HepG2 (cell line): ENCODE data around the gene MBD5. TPM values are rescaled to one million over a fixed set of nuclear protein-coding genes. Genes with fewer than 3 reads are reported as not detected.

Source experiments
- ATAC-seq: fragments of 200-7000 bp; cut with Tn5 transposase; 3 replicates; pipeline ENCODE4 v1.9.1; 2020; ENCODE audit warnings: mild to moderate bottlenecking, moderate library complexity
- BruUV-seq: library from RNA; stranded (reverse); fragments of 400-500 nt; replicated peaks from 2 replicates; lab custom pipeline; 2021; lab: Mats Ljungman, UMichigan
- CTCF ChIA-PET: fragments of 300-600 bp; formaldehyde crosslinking; extraction: SDS; loops from one replicate; lab custom pipeline; 2021; ENCODE audit warnings: low total read pairs, inconsistent platforms, low intra/inter-chr PET ratio; lab: Yijun Ruan, JAX
- POLR2A ChIA-PET: fragments of 350-600 bp; sonication (Branson Sonifier 250); formaldehyde crosslinking; loops from one replicate; lab custom pipeline; 2020; ENCODE audit warnings: antibody characterized with exemption, inconsistent platforms; lab: Yijun Ruan, JAX
- DNase-seq: peaks from one replicate; pipeline ENCODE4 v3.0.0-alpha.2; 2015; ENCODE audit warnings: low spot score
- FAIRE-seq: peaks from 3 replicates; lab custom pipeline; 2011; peaks lifted over from hg19 to GRCh38; lab: Jason Lieb, UNC
- H2AFZ ChIP-seq: one replicate; pipeline ENCODE4 v1.6.1; 2011; ENCODE audit warnings: low read length, inconsistent platforms
- H3K27ac ChIP-seq: fragments of 300-600 bp; 3 replicates; pipeline ENCODE4 v1.8.0; 2011; ENCODE audit warnings: mixed run types, mild to moderate bottlenecking, mixed read lengths, low read length, inconsistent platforms; ENCODE audit not compliant: insufficient read depth; ENCODE audit errors: extremely low read length
- H3K27me3 ChIP-seq, 2 experiments: fragments of 200-600 bp in 1 of 2; 2 replicates in 1 of 2; 3 replicates in 1 of 2; pipeline versions ENCODE4 v1.6.0 to v1.8.0; 2011; ENCODE audit warnings: low read length in 2 of 2, mild to moderate bottlenecking in 2 of 2, moderate library complexity in 2 of 2, inconsistent platforms in 1 of 2; ENCODE audit not compliant: insufficient read depth in 2 of 2, control insufficient read depth in 1 of 2
- H3K36me3 ChIP-seq, 2 experiments: fragments of 200-600 bp in 1 of 2; replicated peaks in 1 of 2; 2 replicates in 1 of 2; 3 replicates in 1 of 2; pipeline versions ENCODE4 v1.5.1 to v1.8.0; 2011; ENCODE audit warnings: low read length in 2 of 2, inconsistent platforms in 1 of 2; ENCODE audit not compliant: insufficient read depth in 2 of 2, control insufficient read depth in 1 of 2
- H3K4me1 ChIP-seq: 2 replicates; pipeline ENCODE4 v1.5.1; 2012; ENCODE audit warnings: low read length, inconsistent platforms; ENCODE audit not compliant: insufficient read depth
- H3K4me2 ChIP-seq: 2 replicates; pipeline ENCODE4 v1.6.0; 2011; ENCODE audit warnings: low read depth, low read length, inconsistent platforms
- H3K4me3 ChIP-seq, 3 experiments: fragments of 200-600 bp in 1 of 3; sonication (generic), shearing (Covaris generic) in 1 of 3; replicated peaks in 1 of 3; 2 replicates each; pipeline ENCODE4 v1.5.1; 2011 to 2016; ENCODE audit warnings: low read length in 3 of 3, inconsistent platforms in 2 of 3, low read depth in 2 of 3, mild to moderate bottlenecking in 2 of 3, control low read depth in 1 of 3, mixed read lengths in 1 of 3; ENCODE audit not compliant: insufficient read depth in 1 of 3
- H3K79me2 ChIP-seq: one replicate; pipeline ENCODE4 v1.6.1; 2011; ENCODE audit warnings: low read length, inconsistent platforms; ENCODE audit not compliant: insufficient read depth
- H3K9ac ChIP-seq: 2 replicates; pipeline ENCODE4 v1.6.0; 2011; ENCODE audit warnings: mild to moderate bottlenecking, low read depth, low read length, inconsistent platforms; ENCODE audit not compliant: insufficient read depth
- H3K9me3 ChIP-seq: 2 replicates; pipeline ENCODE4 v1.5.1; 2012; ENCODE audit warnings: mild to moderate bottlenecking, low read length
- H4K20me1 ChIP-seq: 2 replicates; pipeline ENCODE4 v1.6.0; 2011; ENCODE audit warnings: inconsistent platforms, mild to moderate bottlenecking, low read length, moderate library complexity; ENCODE audit not compliant: insufficient read depth
- ARID2 ChIP-seq: sonication (generic); formaldehyde crosslinking; IDR thresholded peaks from 2 replicates; pipeline ENCODE4 v1.8.1; 2022; ENCODE audit warnings: mild to moderate bottlenecking, missing genetic modification reagents, borderline replicate concordance
- FOXO1 ChIP-seq: sonication (generic); formaldehyde crosslinking; IDR thresholded peaks from 2 replicates; pipeline ENCODE4 v1.4.0; 2020; ENCODE audit warnings: missing genetic modification reagents
- GTF3A ChIP-seq: sonication (generic); formaldehyde crosslinking; conservative IDR thresholded peaks from 2 replicates; pipeline ENCODE4 v1.4.0; 2020; ENCODE audit warnings: mild to moderate bottlenecking, missing genetic modification reagents
- LCORL ChIP-seq, 2 experiments: fragments of 450-650 bp in 1 of 2; sonication (generic) in 1 of 2; formaldehyde crosslinking in 1 of 2; IDR thresholded peaks; 2 replicates each; pipeline versions ENCODE4 v1.5.0 to v1.6.1; 2017 to 2020; ENCODE audit warnings: antibody characterized with exemption in 1 of 2, missing genetic modification reagents in 1 of 2
- MZF1 ChIP-seq: sonication (generic); formaldehyde crosslinking; IDR thresholded peaks from 2 replicates; pipeline ENCODE4 v1.8.1; 2023; ENCODE audit warnings: mild to moderate bottlenecking, missing genetic modification reagents, borderline replicate concordance
- NCOR1 ChIP-seq: fragments of 200-600 bp; sonication (generic); IDR thresholded peaks from 2 replicates; pipeline ENCODE4 v1.7.0; 2017; ENCODE audit warnings: antibody characterized with exemption, low read length, borderline replicate concordance
- RELA ChIP-seq: sonication (generic); formaldehyde crosslinking; IDR thresholded peaks from 2 replicates; pipeline ENCODE4 v1.4.0; 2020; ENCODE audit warnings: missing genetic modification reagents
- RFXANK ChIP-seq: IDR thresholded peaks from 2 replicates; pipeline ENCODE4 v1.6.1; 2016
- SETDB1 ChIP-seq: sonication (generic); formaldehyde crosslinking; IDR thresholded peaks from 2 replicates; pipeline ENCODE4 v1.5.1; 2020; ENCODE audit warnings: missing genetic modification reagents, mild to moderate bottlenecking, borderline replicate concordance
- SMARCC2 ChIP-seq: fragments of 450-650 bp; IDR thresholded peaks from 2 replicates; pipeline ENCODE4 v1.6.1; 2017; ENCODE audit warnings: antibody characterized with exemption, mild to moderate bottlenecking
- ZNF333 ChIP-seq: sonication (generic); formaldehyde crosslinking; IDR thresholded peaks from 2 replicates; pipeline ENCODE4 v1.4.0; 2020; ENCODE audit warnings: mild to moderate bottlenecking, missing genetic modification reagents, borderline replicate concordance
- ZNF616 ChIP-seq: sonication (generic); formaldehyde crosslinking; IDR thresholded peaks from 2 replicates; pipeline ENCODE4 v1.5.0; 2020; ENCODE audit warnings: low read depth, mild to moderate bottlenecking, missing genetic modification reagents
- in situ Hi-C: cut with HindIII; loops from 2 replicates; pipeline ENCODE4 v1.10.0; 2017; ENCODE audit warnings: low pct_unique_long_range_greater_than_20kb; ENCODE audit not compliant: extremely low pct_ligation_motif_present
- intact Hi-C: fragments of 100-400 bp; cut with micrococcal nuclease; formaldehyde crosslinking; loops from one replicate; pipeline ENCODE4 v1.10.0; 2022; ENCODE audit not compliant: unreplicated experiment
- polyA plus RNA-seq, 8 experiments: library from polyadenylated mRNA; depleted of rRNA in 3 of 8; stranded (reverse) in 7 of 8; unstranded in 1 of 8; fragments of >200 nt; fragmentation: Illumina TruSeq in 4 of 8; extraction: Trizol in 4 of 8; gene quantifications; 2 replicates each; pipeline versions ENCODE4 v1.2.1 to v1.2.3, GENCODE V29; 2011 to 2016; ENCODE audit warnings: low read depth in 4 of 8, missing spikeins in 1 of 8, mixed read lengths in 1 of 8; ENCODE audit not compliant: insufficient read depth in 1 of 8
- total RNA-seq, 5 experiments: library from RNA; depleted of rRNA; stranded (reverse); fragments of >200 nt; fragmentation: Illumina TruSeq; extraction: Trizol; gene quantifications; 2 replicates each; pipeline ENCODE4 v1.2.3, GENCODE V29; 2016; ENCODE audit warnings: low read depth in 1 of 5
- TF ChIP-seq, protein P1 (sequence below): sonication (generic); formaldehyde crosslinking; IDR thresholded peaks from 2 replicates; pipeline ENCODE4 v1.8.1; 2023; ENCODE audit warnings: mild to moderate bottlenecking, moderate library complexity, missing genetic modification reagents
- TF ChIP-seq, protein P2 (sequence below): sonication (generic); formaldehyde crosslinking; conservative IDR thresholded peaks from 2 replicates; pipeline ENCODE4 v1.8.0; 2022; ENCODE audit warnings: low read depth, missing genetic modification reagents
- TF ChIP-seq, protein P3 (sequence below): fragments of 450-650 bp; IDR thresholded peaks from 2 replicates; pipeline ENCODE4 v1.6.1; 2016
- TF ChIP-seq, protein P4 (sequence below): sonication (generic); formaldehyde crosslinking; IDR thresholded peaks from 2 replicates; pipeline ENCODE4 v1.8.0; 2022; ENCODE audit warnings: low read depth, missing genetic modification reagents

The MBD5 gene
- total and polyA plus RNA-seq, 2 of the 13 experiments (the other 11 are each of a cell fraction or from before 2014, with no cell fraction given): 13.5 to 26.4 TPM

DNA sequence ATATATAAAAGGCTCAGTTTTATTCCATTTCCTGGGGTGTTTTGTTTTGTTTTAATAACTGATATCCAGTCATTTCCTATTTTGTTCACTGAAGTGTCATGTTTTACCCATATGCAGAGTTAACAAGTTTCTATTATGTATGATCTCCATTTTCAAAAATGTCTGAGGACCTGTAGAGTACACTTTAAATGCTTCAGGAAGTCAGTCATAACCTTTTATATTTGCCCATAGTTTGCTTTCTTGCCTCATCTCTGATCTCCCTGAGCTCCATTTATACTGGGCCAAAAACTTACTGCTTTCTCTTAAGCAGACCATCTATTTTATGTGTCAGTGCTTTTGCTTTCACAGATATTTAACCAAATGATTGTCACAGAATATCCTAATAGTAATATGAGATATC, 278.7 kb downstream of the MBD5 start:
- no peaks in the 10 kb centered on the region for H4K20me1 ChIP-seq
- no peaks in the 10 kb centered on the region for H3K27me3 ChIP-seq
- POLR2A ChIA-PET: no interaction called here
- no peaks in the 10 kb centered on the region for H3K36me3 ChIP-seq
- H3K9me3 ChIP-seq: no peaks in the 10 kb centered on the region
- CTCF ChIA-PET: no interaction called here
- no peaks in the 10 kb centered on the region for H3K79me2 ChIP-seq
- FAIRE-seq (no peak), DNase-seq (no peak), ATAC-seq (no peak)
- no peak overlapping the region for H2AFZ ChIP-seq
- H3K27ac ChIP-seq: no peak overlapping the region
- TF ChIP-seq, protein P1, sequence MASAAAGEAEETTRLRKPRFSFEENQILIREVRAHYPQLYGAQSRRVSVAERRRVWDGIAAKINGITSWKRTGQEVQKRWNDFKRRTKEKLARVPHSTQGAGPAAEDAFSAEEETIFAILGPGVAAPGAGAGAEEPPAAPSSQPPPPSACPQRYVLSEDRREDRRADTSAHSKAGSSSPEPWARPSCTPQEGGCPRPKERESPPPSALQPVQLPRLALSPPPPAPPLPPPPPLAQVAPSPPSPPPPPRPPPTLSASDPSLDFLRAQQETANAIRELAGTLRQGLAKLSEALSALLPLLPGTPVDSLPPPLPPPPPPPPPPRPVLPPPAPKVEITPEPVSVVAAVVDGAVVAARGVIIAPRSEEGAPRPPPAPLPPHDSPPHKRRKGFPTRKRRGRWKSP (CRISPR knock-in tag): no peak
- TF ChIP-seq ZNF333 (CRISPR knock-in tag) (no peak), LCORL (IDR thresholded peaks at IDR 0.05) (no peak), LCORL (CRISPR knock-in tag; IDR thresholded peaks at IDR 0.05) (no peak), RFXANK (CRISPR knock-in tag) (no peak), GTF3A (no peak), NCOR1 (no peak), ARID2 (CRISPR knock-in tag) (no peak), ZNF616 (CRISPR knock-in tag) (no peak), RELA (CRISPR knock-in tag) (no peak), MZF1 (CRISPR knock-in tag) (no peak), FOXO1 (CRISPR knock-in tag) (no peak), SETDB1 (CRISPR knock-in tag) (no peak), SMARCC2 (no peak)
- TF ChIP-seq, protein P2, sequence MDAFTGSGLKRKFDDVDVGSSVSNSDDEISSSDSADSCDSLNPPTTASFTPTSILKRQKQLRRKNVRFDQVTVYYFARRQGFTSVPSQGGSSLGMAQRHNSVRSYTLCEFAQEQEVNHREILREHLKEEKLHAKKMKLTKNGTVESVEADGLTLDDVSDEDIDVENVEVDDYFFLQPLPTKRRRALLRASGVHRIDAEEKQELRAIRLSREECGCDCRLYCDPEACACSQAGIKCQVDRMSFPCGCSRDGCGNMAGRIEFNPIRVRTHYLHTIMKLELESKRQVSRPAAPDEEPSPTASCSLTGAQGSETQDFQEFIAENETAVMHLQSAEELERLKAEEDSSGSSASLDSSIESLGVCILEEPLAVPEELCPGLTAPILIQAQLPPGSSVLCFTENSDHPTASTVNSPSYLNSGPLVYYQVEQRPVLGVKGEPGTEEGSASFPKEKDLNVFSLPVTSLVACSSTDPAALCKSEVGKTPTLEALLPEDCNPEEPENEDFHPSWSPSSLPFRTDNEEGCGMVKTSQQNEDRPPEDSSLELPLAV (CRISPR knock-in tag): no peak
- TF ChIP-seq, protein P3, sequence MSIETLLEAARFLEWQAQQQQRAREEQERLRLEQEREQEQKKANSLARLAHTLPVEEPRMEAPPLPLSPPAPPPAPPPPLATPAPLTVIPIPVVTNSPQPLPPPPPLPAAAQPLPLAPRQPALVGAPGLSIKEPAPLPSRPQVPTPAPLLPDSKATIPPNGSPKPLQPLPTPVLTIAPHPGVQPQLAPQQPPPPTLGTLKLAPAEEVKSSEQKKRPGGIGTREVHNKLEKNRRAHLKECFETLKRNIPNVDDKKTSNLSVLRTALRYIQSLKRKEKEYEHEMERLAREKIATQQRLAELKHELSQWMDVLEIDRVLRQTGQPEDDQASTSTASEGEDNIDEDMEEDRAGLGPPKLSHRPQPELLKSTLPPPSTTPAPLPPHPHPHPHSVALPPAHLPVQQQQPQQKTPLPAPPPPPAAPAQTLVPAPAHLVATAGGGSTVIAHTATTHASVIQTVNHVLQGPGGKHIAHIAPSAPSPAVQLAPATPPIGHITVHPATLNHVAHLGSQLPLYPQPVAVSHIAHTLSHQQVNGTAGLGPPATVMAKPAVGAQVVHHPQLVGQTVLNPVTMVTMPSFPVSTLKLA: no peak
- TF ChIP-seq, protein P4, sequence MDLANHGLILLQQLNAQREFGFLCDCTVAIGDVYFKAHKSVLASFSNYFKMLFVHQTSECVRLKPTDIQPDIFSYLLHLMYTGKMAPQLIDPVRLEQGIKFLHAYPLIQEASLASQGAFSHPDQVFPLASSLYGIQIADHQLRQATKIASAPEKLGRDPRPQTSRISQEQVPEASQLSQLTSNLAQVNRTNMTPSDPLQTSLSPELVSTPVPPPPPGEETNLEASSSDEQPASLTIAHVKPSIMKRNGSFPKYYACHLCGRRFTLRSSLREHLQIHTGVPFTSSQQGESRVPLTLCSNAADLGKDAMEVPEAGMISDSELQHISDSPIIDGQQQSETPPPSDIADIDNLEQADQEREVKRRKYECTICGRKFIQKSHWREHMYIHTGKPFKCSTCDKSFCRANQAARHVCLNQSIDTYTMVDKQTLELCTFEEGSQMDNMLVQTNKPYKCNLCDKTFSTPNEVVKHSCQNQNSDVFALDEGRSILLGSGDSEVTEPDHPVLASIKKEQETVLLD (CRISPR knock-in tag): no peak
- no TSS peak for BruUV-seq
- H3K4me2 ChIP-seq: no peak overlapping the region
- in situ Hi-C loops (no loop called here), intact Hi-C loops (no loop called here)
- H3K9ac ChIP-seq: no peak overlapping the region
- no peaks in the 10 kb centered on the region for H3K4me1 ChIP-seq
- H3K4me3 ChIP-seq: no peak overlapping the region
